ENCODE data around the gene CPN2.

The CPN2 gene, protein sequence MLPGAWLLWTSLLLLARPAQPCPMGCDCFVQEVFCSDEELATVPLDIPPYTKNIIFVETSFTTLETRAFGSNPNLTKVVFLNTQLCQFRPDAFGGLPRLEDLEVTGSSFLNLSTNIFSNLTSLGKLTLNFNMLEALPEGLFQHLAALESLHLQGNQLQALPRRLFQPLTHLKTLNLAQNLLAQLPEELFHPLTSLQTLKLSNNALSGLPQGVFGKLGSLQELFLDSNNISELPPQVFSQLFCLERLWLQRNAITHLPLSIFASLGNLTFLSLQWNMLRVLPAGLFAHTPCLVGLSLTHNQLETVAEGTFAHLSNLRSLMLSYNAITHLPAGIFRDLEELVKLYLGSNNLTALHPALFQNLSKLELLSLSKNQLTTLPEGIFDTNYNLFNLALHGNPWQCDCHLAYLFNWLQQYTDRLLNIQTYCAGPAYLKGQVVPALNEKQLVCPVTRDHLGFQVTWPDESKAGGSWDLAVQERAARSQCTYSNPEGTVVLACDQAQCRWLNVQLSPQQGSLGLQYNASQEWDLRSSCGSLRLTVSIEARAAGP

GRCh38 chr3:194351080-194351672, at the start of gene CPN2:
Gene CPN2 (minus strand): TSS chr3:194351328. CDS start chr3:194342702, 8,626 bp downstream.
- DNase-seq (ENCODE audit: low read depth), result no peak

GRCh38 chr3:194399874-194400411, 48.8 kb upstream of the CPN2 start:
- DNase-seq (ENCODE audit: low read depth), result no peak

- no peak for DNase-seq (ENCODE audit: low read depth)
Observed at GRCh38 chr3:194399166-194399565, 48.0 kb upstream of the CPN2 start, which contains the start of gene GP5. Gene GP5 (minus strand): TSS chr3:194399266. CDS start chr3:194398282, 984 bp downstream.

- peak; percentile 10 for DNase-seq (ENCODE audit: low read depth)
Observed at GRCh38 chr3:194397757-194398312, 46.7 kb upstream of the CPN2 start.

- peak; percentile 10 for DNase-seq (ENCODE audit: low read depth)
Observed at GRCh38 chr3:194396859-194397756, 46.0 kb upstream of the CPN2 start.

GRCh38 chr3:194396539-194396858, 45.4 kb upstream of the CPN2 start:
- DNase-seq (ENCODE audit: low read depth), result no peak

DNA sequence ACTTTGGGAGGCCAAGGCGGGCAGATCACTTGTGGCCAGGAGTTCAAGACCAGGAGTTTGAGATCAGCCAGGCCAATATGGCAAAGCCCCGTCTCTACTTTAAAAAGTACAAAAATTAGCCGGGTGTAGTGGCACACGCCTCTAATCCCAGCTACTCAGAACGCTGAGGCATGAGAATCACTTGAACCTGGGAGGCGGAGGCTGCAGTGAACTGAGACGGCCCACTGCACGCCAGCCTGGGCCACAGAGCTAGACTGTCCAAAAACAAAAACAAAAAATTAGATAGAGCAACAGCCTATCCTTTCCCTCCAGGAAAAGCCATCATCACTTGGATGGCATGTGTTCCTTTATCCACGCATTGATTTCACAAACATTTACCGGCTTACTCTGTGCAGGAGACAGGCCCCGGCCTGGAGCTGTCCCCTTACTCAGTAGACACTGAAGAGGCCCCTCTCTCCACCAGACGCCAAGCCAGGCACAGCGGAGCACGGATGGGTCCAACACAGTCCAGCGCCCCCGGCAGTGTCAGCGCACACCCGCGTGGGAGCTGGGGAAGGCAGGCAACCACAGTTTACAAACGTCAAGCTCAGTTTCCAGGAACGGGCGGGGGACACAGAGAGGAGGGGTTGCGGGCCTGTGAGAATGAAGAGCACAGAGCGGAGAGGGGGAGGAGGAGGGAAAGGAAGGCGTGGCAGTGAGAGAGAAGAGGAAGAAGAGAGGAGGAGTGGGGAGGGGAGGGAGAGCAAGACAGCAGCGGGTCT, 44.8 kb upstream of the CPN2 start:
- DNase-seq (ENCODE audit: low read depth), result peak; percentile 30

- DNase-seq (ENCODE audit: low read depth), result no peak
Observed at GRCh38 chr3:194395212-194395611, 44.1 kb upstream of the CPN2 start.

GRCh38 chr3:194392576-194392975, 41.4 kb upstream of the CPN2 start:
- DNase-seq (ENCODE audit: low read depth), result no peak

DNA sequence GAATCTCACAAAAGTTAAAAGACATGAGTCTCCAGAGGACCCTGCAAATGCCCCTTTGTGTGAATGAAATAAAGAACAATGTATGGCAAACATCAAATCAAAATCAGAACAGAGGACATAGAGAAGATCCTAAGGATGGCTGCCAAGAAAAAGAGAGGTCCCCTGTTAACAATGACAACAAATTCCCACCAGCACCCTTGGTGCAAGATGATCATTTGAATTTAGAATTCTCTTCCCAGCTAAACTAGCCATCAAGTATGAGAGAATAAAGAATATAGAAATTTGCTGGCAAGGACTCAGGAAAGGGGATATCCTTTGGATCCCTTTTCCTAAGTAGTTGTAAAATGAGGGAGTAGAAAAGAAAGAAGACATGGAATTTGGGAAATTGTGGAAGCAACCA, 39.7 kb upstream of the CPN2 start:
- DNase-seq (ENCODE audit: low read depth), result no peak

GRCh38 chr3:194389269-194389668, 38.1 kb upstream of the CPN2 start:
- DNase-seq (ENCODE audit: low read depth), result no peak

DNA sequence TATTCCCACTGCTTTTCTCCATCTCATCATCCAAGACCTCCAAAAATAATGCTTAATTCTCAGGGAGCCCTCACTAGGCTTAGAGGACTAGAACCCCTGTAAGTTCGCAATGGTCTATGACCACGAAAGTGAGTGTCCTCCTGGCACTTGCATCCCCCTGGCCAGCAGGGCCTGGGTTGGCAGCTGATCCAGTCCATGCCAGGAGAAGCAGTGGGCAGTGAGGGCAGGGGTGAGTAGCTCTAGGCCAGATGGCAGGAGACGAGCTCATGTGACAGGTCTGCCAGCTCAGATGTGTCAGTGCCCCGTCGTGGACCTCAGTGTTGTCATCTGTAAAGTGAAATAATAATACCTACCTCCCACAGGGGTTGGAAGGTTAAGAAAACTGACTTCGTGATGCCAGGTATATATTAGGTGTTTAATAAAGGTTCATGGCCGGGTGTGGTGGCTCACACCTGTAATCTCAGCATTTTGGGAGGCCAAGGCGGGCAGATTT, 36.8 kb upstream of the CPN2 start:
- DNase-seq (ENCODE audit: low read depth), result no peak

- DNase-seq (ENCODE audit: low read depth), result no peak
Observed at GRCh38 chr3:194387276-194387675, 36.1 kb upstream of the CPN2 start.

GRCh38 chr3:194386648-194387047, 35.5 kb upstream of the CPN2 start:
- DNase-seq (ENCODE audit: low read depth), result no peak

GRCh38 chr3:194386066-194386465, 34.9 kb upstream of the CPN2 start:
- no peak for DNase-seq (ENCODE audit: low read depth)

- DNase-seq (ENCODE audit: low read depth), result no peak
Observed at GRCh38 chr3:194384569-194385001, 33.5 kb upstream of the CPN2 start.

- no peak for DNase-seq (ENCODE audit: low read depth)
Observed at GRCh38 chr3:194384156-194384555, 33.0 kb upstream of the CPN2 start.

- no peak for DNase-seq (ENCODE audit: low read depth)
Observed at GRCh38 chr3:194383276-194383940, 32.3 kb upstream of the CPN2 start.

- DNase-seq (ENCODE audit: low read depth), result no peak
Observed at GRCh38 chr3:194382892-194383223, 31.7 kb upstream of the CPN2 start.

DNA sequence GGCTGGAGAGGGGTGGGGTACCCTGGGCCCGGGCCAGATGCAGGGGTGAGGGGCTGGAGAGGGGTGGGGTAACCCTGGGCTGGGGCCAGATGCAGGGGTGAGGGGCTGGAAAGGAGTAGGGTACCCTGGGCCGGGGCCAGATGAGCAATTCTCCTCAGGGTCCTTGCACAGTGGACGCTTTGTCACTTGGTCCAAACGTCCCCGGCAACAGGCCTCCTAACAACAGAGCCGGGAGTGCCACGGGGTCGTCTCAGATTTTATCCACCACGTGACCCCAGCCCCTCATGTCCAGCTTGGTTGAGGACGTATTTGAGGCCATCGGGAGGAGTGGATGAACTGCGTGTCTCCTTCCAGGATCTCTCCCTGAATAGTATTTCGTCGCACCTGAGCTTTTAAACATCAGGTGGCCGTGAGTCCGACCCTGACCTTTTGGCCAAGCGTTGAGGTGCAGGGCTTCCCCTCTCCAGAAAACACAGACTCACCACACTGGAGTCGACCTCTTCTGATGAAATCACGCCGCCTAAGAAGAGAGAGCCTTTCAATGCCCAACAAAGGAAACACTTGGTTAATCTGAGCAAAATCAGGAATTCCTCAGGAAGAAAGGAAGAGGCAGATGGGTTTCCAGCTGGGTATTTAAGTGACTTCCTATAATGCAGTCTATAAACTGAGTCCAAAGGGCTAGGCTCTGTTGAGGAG, 31.2 kb upstream of the CPN2 start:
- DNase-seq (ENCODE audit: low read depth), result no peak
